WTC11 (cell line): ENCODE results near the gene MRTFA.

ENCODE experiments used
- CBFB ChIP-seq: sonication (generic); formaldehyde crosslinking; IDR thresholded peaks from 2 replicates; pipeline ENCODE4 v1.8.1; 2022; ENCODE audit warnings: mild to moderate bottlenecking, low read depth, missing genetic modification reagents
- E2F4 ChIP-seq: sonication (generic); formaldehyde crosslinking; IDR thresholded peaks from 2 replicates; pipeline ENCODE4 v1.8.1; 2022; ENCODE audit warnings: low read depth, mild to moderate bottlenecking, moderate library complexity, missing genetic modification reagents, borderline replicate concordance
- EMX1 ChIP-seq: fragments of 250-450 bp; sonication (Bioruptor Pico); IDR thresholded peaks from 2 replicates; pipeline ENCODE4 v1.8.0; 2021; ENCODE audit warnings: mild to moderate bottlenecking
- FOXJ3 ChIP-seq: sonication (generic); formaldehyde crosslinking; IDR thresholded peaks from 2 replicates; pipeline ENCODE4 v1.9.0; 2021; ENCODE audit warnings: missing genetic modification reagents, mild to moderate bottlenecking, borderline replicate concordance
- GTF2I ChIP-seq: fragments of 250-450 bp; sonication (Bioruptor Pico); conservative IDR thresholded peaks from 2 replicates; pipeline ENCODE4 v1.4.0; 2021; ENCODE audit warnings: mild to moderate bottlenecking
- HMGA2 ChIP-seq: fragments of 250-450 bp; sonication (Bioruptor Pico); IDR thresholded peaks from 2 replicates; pipeline ENCODE4 v1.4.0; 2021; ENCODE audit warnings: mild to moderate bottlenecking, moderate library complexity
- NFE2L1 ChIP-seq: sonication (generic); formaldehyde crosslinking; IDR thresholded peaks from 2 replicates; pipeline ENCODE4 v1.8.1; 2023; ENCODE audit warnings: missing genetic modification reagents
- NR1H2 ChIP-seq: sonication (generic); formaldehyde crosslinking; IDR thresholded peaks from 2 replicates; pipeline ENCODE4 v1.9.0; 2021; ENCODE audit warnings: mild to moderate bottlenecking, moderate library complexity, missing genetic modification reagents
- SMAD4 ChIP-seq: sonication (generic); formaldehyde crosslinking; IDR thresholded peaks from 2 replicates; pipeline ENCODE4 v1.8.0; 2022; ENCODE audit warnings: mild to moderate bottlenecking, missing genetic modification reagents
- TF ChIP-seq, protein P1 (sequence below): fragments of 200-600 bp; IDR thresholded peaks from 2 replicates; pipeline ENCODE4 v1.8.0; 2022; ENCODE audit warnings: antibody characterized with exemption
- TF ChIP-seq, protein P2 (sequence below): sonication (generic); formaldehyde crosslinking; IDR thresholded peaks from 2 replicates; pipeline ENCODE4 v1.8.0; 2022; ENCODE audit warnings: mild to moderate bottlenecking, missing genetic modification reagents
- TF ChIP-seq, protein P3 (sequence below): sonication (generic); formaldehyde crosslinking; IDR thresholded peaks from 2 replicates; pipeline ENCODE4 v1.8.1; 2022; ENCODE audit warnings: missing genetic modification reagents, borderline replicate concordance

GRCh38 chr22:40645579-40646197 lies 9.2 kb upstream of the MRTFA start:
- TF ChIP-seq, protein P1, sequence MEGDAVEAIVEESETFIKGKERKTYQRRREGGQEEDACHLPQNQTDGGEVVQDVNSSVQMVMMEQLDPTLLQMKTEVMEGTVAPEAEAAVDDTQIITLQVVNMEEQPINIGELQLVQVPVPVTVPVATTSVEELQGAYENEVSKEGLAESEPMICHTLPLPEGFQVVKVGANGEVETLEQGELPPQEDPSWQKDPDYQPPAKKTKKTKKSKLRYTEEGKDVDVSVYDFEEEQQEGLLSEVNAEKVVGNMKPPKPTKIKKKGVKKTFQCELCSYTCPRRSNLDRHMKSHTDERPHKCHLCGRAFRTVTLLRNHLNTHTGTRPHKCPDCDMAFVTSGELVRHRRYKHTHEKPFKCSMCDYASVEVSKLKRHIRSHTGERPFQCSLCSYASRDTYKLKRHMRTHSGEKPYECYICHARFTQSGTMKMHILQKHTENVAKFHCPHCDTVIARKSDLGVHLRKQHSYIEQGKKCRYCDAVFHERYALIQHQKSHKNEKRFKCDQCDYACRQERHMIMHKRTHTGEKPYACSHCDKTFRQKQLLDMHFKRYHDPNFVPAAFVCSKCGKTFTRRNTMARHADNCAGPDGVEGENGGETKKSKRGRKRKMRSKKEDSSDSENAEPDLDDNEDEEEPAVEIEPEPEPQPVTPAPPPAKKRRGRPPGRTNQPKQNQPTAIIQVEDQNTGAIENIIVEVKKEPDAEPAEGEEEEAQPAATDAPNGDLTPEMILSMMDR: no peak
- TF ChIP-seq, protein P2, sequence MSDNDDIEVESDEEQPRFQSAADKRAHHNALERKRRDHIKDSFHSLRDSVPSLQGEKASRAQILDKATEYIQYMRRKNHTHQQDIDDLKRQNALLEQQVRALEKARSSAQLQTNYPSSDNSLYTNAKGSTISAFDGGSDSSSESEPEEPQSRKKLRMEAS: no peak
- TF ChIP-seq FOXJ3 (CRISPR knock-in tag) (no peak), EMX1 (CRISPR knock-in tag) (no peak), HMGA2 (no peak), CBFB (no peak), SMAD4 (CRISPR knock-in tag) (no peak), E2F4 (no peak), NFE2L1 (no peak), GTF2I (CRISPR knock-in tag) (no peak), NR1H2 (CRISPR knock-in tag) (no peak)
- TF ChIP-seq, protein P3, sequence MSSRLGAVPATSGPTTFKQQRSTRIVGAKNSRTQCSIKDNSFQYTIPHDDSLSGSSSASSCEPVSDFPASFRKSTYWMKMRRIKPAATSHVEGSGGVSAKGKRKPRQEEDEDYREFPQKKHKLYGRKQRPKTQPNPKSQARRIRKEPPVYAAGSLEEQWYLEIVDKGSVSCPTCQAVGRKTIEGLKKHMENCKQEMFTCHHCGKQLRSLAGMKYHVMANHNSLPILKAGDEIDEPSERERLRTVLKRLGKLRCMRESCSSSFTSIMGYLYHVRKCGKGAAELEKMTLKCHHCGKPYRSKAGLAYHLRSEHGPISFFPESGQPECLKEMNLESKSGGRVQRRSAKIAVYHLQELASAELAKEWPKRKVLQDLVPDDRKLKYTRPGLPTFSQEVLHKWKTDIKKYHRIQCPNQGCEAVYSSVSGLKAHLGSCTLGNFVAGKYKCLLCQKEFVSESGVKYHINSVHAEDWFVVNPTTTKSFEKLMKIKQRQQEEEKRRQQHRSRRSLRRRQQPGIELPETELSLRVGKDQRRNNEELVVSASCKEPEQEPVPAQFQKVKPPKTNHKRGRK (CRISPR knock-in tag): no peak
